HG03521 (cell line): ENCODE measurements around the gene GFPT1.

Experiments used
- ATAC-seq: cut with Tn5 transposase; IDR thresholded peaks from one replicate; pipeline ENCODE4 v1.9.1; 2021; ENCODE audit warnings: mild to moderate bottlenecking, moderate library complexity; ENCODE audit not compliant: unreplicated experiment

Gene GFPT1

DNA sequence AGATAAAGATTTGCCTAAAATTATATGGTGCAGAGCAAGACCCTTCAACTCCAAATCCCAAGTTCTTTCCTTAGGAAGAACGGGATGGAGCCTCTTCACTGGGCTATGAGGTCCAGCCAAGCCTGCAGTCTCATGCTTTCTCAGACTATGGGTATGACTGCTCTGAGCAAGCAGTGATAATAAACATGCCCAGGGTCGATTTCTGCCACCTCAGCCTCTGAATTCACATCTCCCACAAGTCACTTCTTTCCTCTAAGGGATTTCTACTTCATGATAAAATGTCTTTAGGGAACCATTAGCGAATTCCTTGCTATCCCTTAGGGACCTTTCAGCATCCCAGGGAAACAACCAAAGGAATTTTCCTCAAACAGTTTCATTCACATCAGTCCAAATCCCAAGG, 94.8 kb downstream of the GFPT1 start:
- ATAC-seq: no peak

DNA sequence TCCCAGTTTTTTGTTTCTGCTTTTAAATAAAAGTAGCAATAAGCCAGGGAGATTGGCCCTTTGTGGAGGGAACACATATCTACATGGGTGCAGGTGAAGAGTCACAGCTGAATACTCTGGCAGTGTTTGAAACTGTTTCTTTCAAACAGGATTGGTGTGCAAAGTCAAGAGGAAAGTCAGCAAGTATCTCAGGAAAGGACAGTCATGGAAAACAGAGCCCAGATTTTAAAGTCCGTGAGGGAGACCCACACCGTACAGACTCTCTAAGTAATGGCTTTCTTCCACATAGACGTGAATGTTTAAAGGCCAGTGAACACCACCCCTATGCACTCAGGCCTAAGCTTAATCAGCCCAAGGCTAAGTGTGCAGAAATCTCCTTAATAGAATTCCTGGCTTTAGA, 95.3 kb downstream of the GFPT1 start:
- ATAC-seq: no peak

DNA sequence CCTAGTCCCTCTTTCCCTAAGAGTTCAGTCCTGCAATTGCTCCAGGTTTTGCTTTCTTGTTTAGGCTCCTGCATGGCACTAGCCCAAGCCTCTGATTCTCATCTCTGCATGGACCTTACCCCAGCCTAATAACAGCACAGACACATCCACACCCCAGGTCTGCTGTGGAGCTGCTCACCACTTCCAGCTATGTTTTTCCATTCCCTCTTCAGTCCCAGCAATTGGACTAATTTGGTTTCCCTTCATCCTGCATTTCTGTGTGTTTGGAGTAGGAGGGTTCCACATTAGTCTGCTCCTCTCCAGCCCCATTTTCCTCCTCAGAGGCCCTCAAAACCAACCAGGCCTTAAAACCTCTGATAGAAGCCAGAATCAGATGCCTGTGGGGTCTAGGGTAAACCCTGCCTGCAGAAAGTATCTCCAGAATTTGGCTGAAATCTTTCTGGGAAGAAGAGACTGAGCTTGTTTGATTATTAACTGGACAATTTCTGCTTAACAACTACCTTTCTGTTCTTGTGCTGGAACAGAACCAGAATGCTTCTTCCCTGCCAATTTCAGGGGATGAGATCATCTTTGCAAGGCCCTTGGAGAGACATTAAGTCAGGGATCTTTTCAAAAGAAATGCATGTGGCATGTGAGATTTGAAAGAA, 95.9 kb downstream of the GFPT1 start:
- ATAC-seq: no peak

DNA sequence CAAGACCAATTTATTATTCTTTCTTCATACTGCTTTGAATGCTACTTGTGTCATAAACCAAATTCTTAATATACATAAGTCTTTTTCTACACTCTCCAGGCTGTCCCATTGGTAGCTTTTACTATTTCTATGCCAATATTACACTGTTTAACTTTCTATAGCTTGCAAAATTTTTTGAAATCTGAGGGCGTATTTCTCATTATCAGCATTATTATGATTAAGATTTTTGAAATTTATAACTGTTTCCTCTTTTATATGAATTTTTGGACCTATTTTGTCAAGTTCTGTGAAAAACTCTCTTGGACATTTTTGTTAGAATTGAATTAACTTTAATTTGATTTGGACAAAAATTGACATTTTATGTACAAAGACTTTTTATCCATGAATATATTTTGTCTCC, 98.6 kb downstream of the GFPT1 start:
- no peak for ATAC-seq

DNA sequence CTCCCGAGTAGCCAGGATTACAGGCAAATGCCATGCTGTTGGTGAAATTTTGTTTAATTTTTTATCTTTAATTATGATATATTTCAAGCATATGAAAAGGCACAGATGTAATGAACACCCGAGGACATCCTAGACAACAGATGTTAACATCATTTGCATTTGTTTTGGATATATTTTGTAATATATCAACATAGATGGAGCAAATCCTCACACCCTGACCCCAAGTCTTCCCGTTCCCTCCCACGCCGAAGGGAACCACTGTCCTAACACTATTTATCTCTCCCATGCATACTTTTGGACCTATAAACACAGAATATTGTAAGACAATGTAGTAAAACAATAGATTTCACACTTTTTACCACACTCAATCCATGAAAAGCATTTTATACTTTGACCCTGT, 99.5 kb downstream of the GFPT1 start:
- no peak for ATAC-seq

DNA sequence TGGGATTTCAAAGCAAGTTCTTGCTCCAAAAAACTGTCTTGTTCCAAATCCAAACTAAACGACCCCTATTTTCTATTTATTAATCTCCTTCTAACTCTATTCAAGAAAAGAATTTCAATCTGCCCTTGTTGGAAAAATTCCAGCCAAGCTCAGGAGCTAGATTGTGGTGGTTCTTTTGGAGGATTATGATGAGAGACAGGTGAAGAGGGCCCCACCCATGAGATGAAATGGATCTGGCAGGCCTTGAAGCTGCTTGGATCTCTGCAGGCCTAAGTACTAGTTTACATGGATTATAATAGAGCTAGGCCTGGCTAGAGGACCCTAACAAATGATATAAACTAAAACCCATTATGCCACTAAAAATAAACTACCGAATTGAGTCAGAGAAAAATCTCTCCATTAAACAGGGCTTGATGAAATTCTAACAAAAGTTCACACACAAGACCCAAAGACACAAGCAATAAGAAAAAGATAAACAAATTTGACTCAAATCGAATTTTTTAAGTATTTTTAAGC, 101.6 kb downstream of the GFPT1 start:
- no peak for ATAC-seq

DNA sequence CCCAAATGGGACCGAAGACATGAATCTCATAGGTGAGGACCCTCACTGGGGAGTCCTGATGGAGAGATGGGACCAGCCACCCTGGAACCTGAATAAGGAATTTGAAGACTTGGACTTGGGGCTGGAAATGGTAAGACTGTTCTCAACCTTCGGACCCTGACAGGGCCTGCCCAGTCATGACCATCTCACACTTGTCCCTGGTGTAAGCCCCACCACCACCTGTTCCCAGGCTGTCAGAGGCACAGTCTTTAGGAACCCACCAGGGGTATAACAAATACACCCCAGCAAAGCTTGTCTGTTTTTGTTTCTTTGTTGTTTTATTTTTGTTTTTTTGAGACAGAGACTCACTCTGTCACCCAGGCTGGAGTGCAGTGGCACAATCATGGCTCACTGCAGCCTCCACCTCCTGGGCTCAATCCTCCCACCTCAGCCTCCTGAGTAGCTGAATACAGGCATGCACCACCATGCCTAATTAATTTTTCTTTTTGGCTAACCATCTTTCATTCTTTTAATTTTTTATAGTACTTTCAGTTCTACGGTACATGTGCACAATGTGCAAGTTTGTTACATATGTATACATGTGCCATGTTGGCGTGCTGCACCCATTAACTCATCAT, 106.1 kb downstream of the GFPT1 start:
- ATAC-seq: no peak

DNA sequence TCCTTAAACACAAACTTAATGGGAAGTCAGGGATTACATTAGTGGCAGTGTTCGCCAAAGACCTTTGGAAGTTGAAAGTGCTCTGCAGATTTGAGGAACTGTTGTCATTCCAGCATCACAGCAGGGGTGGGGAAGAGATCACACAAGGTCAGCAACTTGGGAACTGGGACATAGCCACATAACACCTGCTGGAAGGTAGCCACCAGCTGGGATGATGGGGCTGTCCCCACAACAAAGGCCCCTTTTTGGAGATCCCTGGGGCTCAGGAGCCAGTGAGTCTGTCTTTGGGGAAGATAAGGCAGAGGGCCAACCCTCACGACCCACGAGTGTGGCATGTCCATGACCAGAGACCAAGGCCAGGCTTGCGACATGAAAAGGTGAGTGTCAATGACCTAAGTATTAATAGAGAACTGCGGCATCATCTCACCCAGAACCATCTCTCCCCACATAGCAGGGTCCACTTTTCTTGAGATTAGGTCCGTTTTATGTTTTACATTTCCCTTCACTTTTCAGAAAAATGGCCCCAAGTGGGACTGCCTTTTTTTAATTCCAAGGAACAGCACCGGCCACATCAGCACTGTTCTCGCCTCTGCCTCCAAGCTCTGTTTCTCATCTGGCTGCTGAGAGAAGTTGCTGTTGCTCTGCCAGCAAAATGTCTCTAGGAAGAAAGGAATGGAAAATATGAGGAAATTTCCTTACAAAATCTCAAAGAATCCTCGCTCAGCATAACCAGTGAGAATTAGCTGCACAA, 106.9 kb downstream of the GFPT1 start:
- no peak for ATAC-seq

DNA sequence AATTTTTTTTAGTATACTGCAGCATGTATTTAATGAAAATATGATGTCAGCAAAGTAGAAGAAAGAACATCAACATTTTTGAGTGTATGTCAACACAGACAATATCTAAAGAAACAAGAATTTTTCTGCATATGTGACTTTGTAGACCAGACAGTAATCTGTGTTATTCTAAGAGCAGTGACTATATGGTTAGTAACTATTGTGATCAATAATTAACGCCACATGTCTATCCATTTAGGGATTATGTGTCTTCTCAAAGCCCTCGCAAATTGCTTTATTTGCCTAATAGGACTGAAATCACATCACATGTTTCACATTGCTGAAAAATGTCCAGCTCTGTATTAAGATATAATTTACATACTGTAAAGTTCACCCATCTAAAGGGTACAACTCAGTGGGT, 107.8 kb downstream of the GFPT1 start:
- no peak for ATAC-seq

DNA sequence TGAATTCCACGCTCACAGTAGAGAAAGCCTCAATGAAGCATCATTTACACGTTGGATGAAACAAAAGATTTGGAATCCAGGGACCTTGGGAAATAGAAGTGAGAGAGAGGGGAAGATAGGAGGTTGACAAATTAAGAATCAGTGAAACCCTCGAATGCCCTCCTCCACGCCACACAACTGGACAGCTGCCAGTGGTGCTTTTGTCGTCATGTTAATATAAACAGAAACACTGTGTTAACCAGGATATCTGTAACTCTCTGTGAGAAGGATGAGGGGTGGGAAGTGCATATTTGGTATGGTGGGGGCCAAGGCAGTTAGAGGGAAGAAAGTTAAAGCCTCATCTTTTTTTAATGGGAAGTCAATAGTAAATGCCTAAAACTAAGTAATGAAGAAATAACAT, 108.7 kb downstream of the GFPT1 start:
- ATAC-seq: no peak

DNA sequence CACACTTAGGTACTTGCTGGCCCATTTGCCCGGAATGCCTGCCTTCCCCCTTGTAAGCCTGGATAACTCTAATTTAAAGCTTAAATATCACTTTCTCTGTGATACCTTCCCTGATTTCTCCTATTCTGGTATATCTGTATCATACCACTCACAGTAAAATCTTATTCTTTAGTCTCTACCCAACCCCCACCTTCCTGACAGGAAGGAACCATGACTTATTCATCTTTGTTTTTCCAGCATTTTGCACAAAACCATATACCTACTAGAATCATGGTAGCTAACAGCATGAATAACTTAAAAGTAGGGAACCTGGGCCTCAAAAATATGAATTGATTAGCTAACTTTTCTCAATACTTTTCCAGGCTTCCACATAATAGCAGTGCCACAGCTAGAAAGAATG, 111.5 kb downstream of the GFPT1 start:
- no peak for ATAC-seq

DNA sequence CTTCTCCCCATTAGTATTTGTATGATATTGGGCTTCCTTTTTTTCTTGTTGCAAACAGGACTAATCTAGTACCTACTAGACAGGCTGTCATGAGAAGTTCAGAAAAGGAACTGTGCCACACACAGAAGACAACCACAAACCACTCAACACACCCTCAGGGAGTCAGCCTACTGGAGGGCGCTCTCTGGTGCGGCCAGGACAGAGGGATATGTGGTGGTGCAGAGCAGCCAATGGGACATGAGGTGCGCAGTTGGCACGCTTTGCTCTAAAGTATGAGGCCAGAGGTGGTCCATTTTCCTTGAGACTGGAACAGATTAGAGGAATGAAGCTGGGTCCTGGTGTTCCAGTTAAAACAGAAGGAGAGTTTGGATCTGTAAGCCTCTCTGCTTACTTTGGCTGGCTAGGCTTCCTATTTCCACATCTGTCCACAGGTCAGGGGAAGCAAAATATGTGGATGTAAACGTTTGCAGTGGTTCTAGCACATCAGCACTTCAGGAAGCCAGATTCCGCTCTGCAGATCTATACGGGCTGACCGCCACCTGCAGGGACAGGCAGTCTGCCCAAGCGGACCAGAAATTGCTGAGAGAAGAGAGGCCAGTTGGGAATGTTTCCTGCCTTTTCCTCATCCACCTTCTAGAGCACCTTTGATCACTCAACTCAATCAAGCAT, 114.1 kb downstream of the GFPT1 start:
- no peak for ATAC-seq

DNA sequence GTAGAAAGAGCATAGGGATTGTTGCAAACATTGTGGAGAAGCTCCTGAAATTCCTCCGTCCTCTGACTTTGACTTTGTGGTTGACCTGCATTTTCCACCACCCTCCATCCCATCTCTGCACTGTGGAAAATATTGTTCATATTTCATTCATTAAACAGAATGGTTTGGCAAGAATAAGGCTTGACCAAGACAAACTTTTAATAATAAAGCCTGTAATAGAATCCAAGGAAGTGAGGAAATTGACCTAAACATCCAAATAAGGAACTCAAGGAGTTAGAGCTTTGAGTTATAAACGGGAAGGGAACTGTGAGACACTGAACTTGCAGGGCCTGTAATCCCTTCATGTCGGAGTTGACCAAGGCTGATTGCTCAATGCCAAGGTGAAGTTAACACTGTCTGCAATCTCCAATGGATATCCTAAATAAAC, 115.2 kb downstream of the GFPT1 start:
- no peak for ATAC-seq
